ENCODE measurements around the gene KDM7A.

GRCh38 chr7:140084972-140085371 lies 91.8 kb downstream of the KDM7A start:
- TF ChIP-seq, protein P1, sequence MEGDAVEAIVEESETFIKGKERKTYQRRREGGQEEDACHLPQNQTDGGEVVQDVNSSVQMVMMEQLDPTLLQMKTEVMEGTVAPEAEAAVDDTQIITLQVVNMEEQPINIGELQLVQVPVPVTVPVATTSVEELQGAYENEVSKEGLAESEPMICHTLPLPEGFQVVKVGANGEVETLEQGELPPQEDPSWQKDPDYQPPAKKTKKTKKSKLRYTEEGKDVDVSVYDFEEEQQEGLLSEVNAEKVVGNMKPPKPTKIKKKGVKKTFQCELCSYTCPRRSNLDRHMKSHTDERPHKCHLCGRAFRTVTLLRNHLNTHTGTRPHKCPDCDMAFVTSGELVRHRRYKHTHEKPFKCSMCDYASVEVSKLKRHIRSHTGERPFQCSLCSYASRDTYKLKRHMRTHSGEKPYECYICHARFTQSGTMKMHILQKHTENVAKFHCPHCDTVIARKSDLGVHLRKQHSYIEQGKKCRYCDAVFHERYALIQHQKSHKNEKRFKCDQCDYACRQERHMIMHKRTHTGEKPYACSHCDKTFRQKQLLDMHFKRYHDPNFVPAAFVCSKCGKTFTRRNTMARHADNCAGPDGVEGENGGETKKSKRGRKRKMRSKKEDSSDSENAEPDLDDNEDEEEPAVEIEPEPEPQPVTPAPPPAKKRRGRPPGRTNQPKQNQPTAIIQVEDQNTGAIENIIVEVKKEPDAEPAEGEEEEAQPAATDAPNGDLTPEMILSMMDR (IDR thresholded peaks at IDR 0.05): no peak
- no peak for TF ChIP-seq POLR2A (IDR thresholded peaks at IDR 0.05)

Measured in tibial nerve (tissue), 3 donors.